SK-N-MC (cell line): ENCODE results near the gene ELP2.

Source experiments
- EZH2 ChIP-seq: fragments of 200-600 bp; sonication (generic); IDR thresholded peaks from one replicate; pipeline ENCODE4 v1.6.1; 2017; ENCODE audit warnings: antibody characterized with exemption
- POLR2AphosphoS5 ChIP-seq: IDR thresholded peaks from 2 replicates; pipeline ENCODE4 v1.6.1; 2012; ENCODE audit warnings: mild to moderate bottlenecking, low read depth, low read length, borderline replicate concordance

- no peak for TF ChIP-seq EZH2
- no peak for TF ChIP-seq POLR2AphosphoS5
Observed at GRCh38 chr18:36142751-36143150, 13.1 kb downstream of the ELP2 start.
